ENCODE data around the gene SPR. TPM values are rescaled to one million over a fixed set of nuclear protein-coding genes. Genes with fewer than 3 reads are reported as not detected.

Gene SPR
- total and polyA plus RNA-seq, 2 of the 4 experiments (the other 2 are of a cell fraction) = 14.3 to 17.4 TPM

DNA sequence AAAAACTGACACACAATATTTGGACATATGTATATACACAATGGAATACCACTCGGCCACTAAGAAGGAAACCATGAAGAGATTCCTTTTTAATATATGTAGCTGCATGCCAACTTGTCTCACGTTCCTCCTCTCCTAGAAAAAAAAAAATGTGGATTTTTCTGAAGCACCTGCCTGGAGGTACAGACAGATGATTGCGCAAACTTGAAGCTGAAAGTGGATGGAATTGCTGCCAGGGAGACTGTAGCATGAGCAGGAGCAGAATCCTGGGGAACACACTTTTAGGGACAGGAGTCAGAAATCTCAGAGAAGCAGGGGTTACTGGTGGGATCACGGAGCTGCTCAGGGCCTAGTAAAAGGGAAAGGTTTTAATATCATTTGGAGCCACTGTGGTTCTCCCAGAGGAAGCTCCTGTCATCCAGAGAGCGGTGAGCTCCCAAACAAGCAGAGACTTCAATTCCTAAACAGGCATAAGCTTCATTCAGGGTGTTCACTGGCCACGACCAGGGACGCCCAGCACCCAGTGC, 640 bp upstream of the SPR start:
- peak overlapping the region; percentile 97 for H3K4me2 ChIP-seq (ENCODE audit: low read depth, low read length)
- H3K4me1 ChIP-seq (ENCODE audit: control insufficient read depth, insufficient read depth, low read length) = peaks cover 3% of the 10 kb centered on the region; the same call in 1 of the 2 replicates
- H2AK5ac ChIP-seq (ENCODE audit: low read depth, low read length) = no peak overlapping the region
- dilution Hi-C loops (cut with HindIII; ENCODE audit: low sequenced_read_pairs, unreplicated experiment) (no loop called here), intact Hi-C loops (cut with micrococcal nuclease) (loop anchor here (1.0 kb wide), 1 partner anchor 115 kb away; no protein-coding TSS in a partner anchor), in situ Hi-C loops (cut with MboI; ENCODE audit: low sequenced_read_pairs) (loop anchor here (25.0 kb wide), 1 partner anchor 1349 kb away; no protein-coding TSS in a partner anchor)
- peaks cover 5% of the 10 kb centered on the region; the same call in 1 of the 2 replicates for H3K9me1 ChIP-seq (ENCODE audit: insufficient read depth, low read length)
- whole genome bisulfite sequencing, 2 experiments (ENCODE audit: extremely low coverage in 2 of 2, insufficient read length in 1 of 2) = 10% methylated on average over 2 of the region's 7 CpGs; no CpG with 5 or more reads in 1 of the 2 experiments
- peak overlapping the region; percentile 96 for H2AFZ ChIP-seq (replicated peaks; ENCODE audit: low read length, poor library complexity)
- H3K27ac ChIP-seq (ENCODE audit: insufficient read depth, low read length) = no peak overlapping the region; the same call in 1 of the 2 replicates
- H4K5ac ChIP-seq (ENCODE audit: low read depth, low read length) = no peak overlapping the region
- H4K91ac ChIP-seq (ENCODE audit: insufficient read depth, low read depth, low read length) = no peak overlapping the region
- no peak overlapping the region for H3K56ac ChIP-seq (ENCODE audit: extremely low read depth, insufficient read depth, low read length)
- H4K20me1 ChIP-seq (ENCODE audit: insufficient read depth, low read length) = peaks cover 12% of the 10 kb centered on the region
- ChIA-PET POLR2A (ENCODE audit: unreplicated experiment) (no interaction called here), CTCF (interaction anchor here (1.2 kb wide), 2 partner anchors 24 to 291 kb away, joined by 4 to 7 read pairs; no protein-coding TSS in a partner anchor)
- no peak overlapping the region for H2BK15ac ChIP-seq (ENCODE audit: low read depth, low read length)
- peak overlapping the region; percentile 79 for H2AK9ac ChIP-seq (replicated peaks; ENCODE audit: low read depth, low read length, poor library complexity)
- H4K8ac ChIP-seq (ENCODE audit: low read depth in 2 of 2, low read length in 2 of 2) = no peak overlapping the region; a peak in 1 of 4 replicates
- no peak overlapping the region for H2BK20ac ChIP-seq (ENCODE audit: low read depth, low read length)
- no peak for ATAC-seq (ENCODE audit: low read depth)
- H2BK5ac ChIP-seq (ENCODE audit: low read depth, low read length, poor library complexity, severe bottlenecking) = no peak overlapping the region
- TF ChIP-seq RFX5 (IDR thresholded peaks at IDR 0.05; ENCODE audit: low read depth, low read length) (no peak), CEBPB (IDR thresholded peaks at IDR 0.05; ENCODE audit: low read depth, low read length) (peak; percentile 80), MAZ (IDR thresholded peaks at IDR 0.05; ENCODE audit: borderline replicate concordance, low read depth, low read length) (no peak), MXI1 (IDR thresholded peaks at IDR 0.05; ENCODE audit: borderline replicate concordance, low read depth, low read length) (no peak)
- TF ChIP-seq, protein P1, sequence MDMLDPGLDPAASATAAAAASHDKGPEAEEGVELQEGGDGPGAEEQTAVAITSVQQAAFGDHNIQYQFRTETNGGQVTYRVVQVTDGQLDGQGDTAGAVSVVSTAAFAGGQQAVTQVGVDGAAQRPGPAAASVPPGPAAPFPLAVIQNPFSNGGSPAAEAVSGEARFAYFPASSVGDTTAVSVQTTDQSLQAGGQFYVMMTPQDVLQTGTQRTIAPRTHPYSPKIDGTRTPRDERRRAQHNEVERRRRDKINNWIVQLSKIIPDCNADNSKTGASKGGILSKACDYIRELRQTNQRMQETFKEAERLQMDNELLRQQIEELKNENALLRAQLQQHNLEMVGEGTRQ (IDR thresholded peaks at IDR 0.05; ENCODE audit: low read depth, low read length) = no peak
- no peak overlapping the region for H3K18ac ChIP-seq (ENCODE audit: low read depth, low read length)
- H3K23ac ChIP-seq (ENCODE audit: low read depth, low read length) = 0 out of 2 replicates have a peak overlapping the region, but pooled peaks have one; percentile 38
- H3K79me1 ChIP-seq (ENCODE audit: low read depth in 1 of 2, low read length in 2 of 2) = peaks cover 2 to 5% of the 10 kb centered on the region in 2 experiments; a peak in 1 of 4 replicates
- no peak overlapping the region for H3K4ac ChIP-seq (ENCODE audit: low read depth, low read length)
- DNase-seq = no peak
- peak overlapping the region; percentile 65; the same call in 1 of the 2 replicates for H3K9ac ChIP-seq (ENCODE audit: low read depth, low read length)
- H3K36me3 ChIP-seq (ENCODE audit: control insufficient read depth, insufficient read depth, low read length) = no peaks in the 10 kb centered on the region; the same call in 1 of the 2 replicates
- no peaks in the 10 kb centered on the region for H3K9me3 ChIP-seq (ENCODE audit: control insufficient read depth, insufficient read depth, low read length)
- no peak overlapping the region for H2BK120ac ChIP-seq (ENCODE audit: low read depth, low read length)
- no peak overlapping the region for H3K14ac ChIP-seq (replicated peaks; ENCODE audit: low read depth, low read length)
- no TSS peak for BruUV-seq (replicated peaks)
- H3K27me3 ChIP-seq (ENCODE audit: control insufficient read depth, insufficient read depth, low read length) = no peaks in the 10 kb centered on the region; the same call in 1 of the 2 replicates
- H3K4me3 ChIP-seq (ENCODE audit: insufficient read depth, low read depth, low read length) = peak overlapping the region; percentile 62
